Neural cell (in vitro differentiated cells): ENCODE data around the gene LZTS3. TPM values are rescaled to one million over a fixed set of nuclear protein-coding genes. Genes with fewer than 3 reads are reported as not detected.

Experiments used
- H2AFZ ChIP-seq: fragments of 200-600, 300-800 bp; sonication (generic), shearing (Covaris generic); 2 replicates; pipeline ENCODE4 v1.6.0; 2014; ENCODE audit warnings: low read depth, mild to moderate bottlenecking, antibody characterized with exemption, low read length, moderate library complexity
- H3F3A ChIP-seq: fragments of 200-600 bp; shearing (Covaris generic); 2 replicates; pipeline ENCODE4 v1.6.1; 2016; ENCODE audit warnings: mild to moderate bottlenecking, moderate library complexity, mixed read lengths, antibody characterized with exemption, low read length; ENCODE audit not compliant: insufficient read depth, poor library complexity, severe bottlenecking
- H3K27ac ChIP-seq: fragments of 200-600, 300-800 bp; sonication (generic), shearing (Covaris generic); 2 replicates; pipeline ENCODE4 v1.5.1; 2014; ENCODE audit warnings: mild to moderate bottlenecking, low read length, moderate library complexity
- H3K27me3 ChIP-seq: fragments of 300-800, 200-600 bp; sonication (generic), shearing (Covaris generic); 2 replicates; pipeline ENCODE4 v1.6.0; 2014; ENCODE audit warnings: mild to moderate bottlenecking, low read depth, low read length, moderate library complexity; ENCODE audit not compliant: insufficient read depth
- H3K36me3 ChIP-seq: fragments of 300-800, 200-600 bp; sonication (generic), shearing (Covaris generic); 2 replicates; pipeline ENCODE4 v1.5.1; 2014; ENCODE audit warnings: mild to moderate bottlenecking, antibody characterized with exemption, low read length, moderate library complexity; ENCODE audit not compliant: insufficient read depth
- H3K4me2 ChIP-seq: fragments of 300-800, 200-600 bp; sonication (generic), shearing (Covaris generic); 2 replicates; pipeline ENCODE4 v1.6.0; 2014; ENCODE audit warnings: mild to moderate bottlenecking, low read length
- H3K4me3 ChIP-seq: fragments of 300-800, 200-600 bp; sonication (generic), shearing (Covaris generic); 2 replicates; pipeline ENCODE4 v1.5.1; 2014; ENCODE audit warnings: mild to moderate bottlenecking, low read length, moderate library complexity
- H3K79me2 ChIP-seq: fragments of 200-600 bp; shearing (Covaris generic); replicated peaks from 2 replicates; pipeline ENCODE4 v1.6.0; 2014; ENCODE audit warnings: mild to moderate bottlenecking, low read length, moderate library complexity; ENCODE audit not compliant: insufficient read depth
- H3K9ac ChIP-seq: fragments of 300-800, 200-600 bp; sonication (generic), shearing (Covaris generic); 2 replicates; pipeline ENCODE4 v1.6.1; 2016; ENCODE audit warnings: mild to moderate bottlenecking, low read length, mixed read lengths
- H3K9me2 ChIP-seq: fragments of 200-600 bp; shearing (Covaris generic); 2 replicates; pipeline ENCODE4 v1.6.1; 2016; ENCODE audit warnings: mild to moderate bottlenecking, low read length, mixed read lengths; ENCODE audit not compliant: insufficient read depth
- H3K9me3 ChIP-seq: fragments of 200-600, 300-800 bp; sonication (generic), shearing (Covaris generic); 2 replicates; pipeline ENCODE4 v1.6.1; 2016; ENCODE audit warnings: mild to moderate bottlenecking, mixed run types, low read length, moderate library complexity, mixed read lengths
- H4K20me1 ChIP-seq: fragments of 200-600 bp; shearing (Covaris generic); 2 replicates; pipeline ENCODE4 v1.6.1; 2016; ENCODE audit warnings: mild to moderate bottlenecking, mixed run types; ENCODE audit not compliant: insufficient read depth
- EP300 ChIP-seq: fragments of 450-650 bp; conservative IDR thresholded peaks from 2 replicates; pipeline ENCODE4 v1.6.1; 2014; ENCODE audit warnings: antibody characterized with exemption, mild to moderate bottlenecking, moderate library complexity; ENCODE audit not compliant: poor library complexity, severe bottlenecking
- EZH2 ChIP-seq: fragments of 200-600, 300-800 bp; shearing (Covaris generic), sonication (generic); IDR thresholded peaks from 2 replicates; pipeline ENCODE4 v1.6.1; 2014; ENCODE audit warnings: antibody characterized with exemption, low read length, borderline replicate concordance, mild to moderate bottlenecking; ENCODE audit not compliant: insufficient read depth, poor library complexity, severe bottlenecking
- MXI1 ChIP-seq: fragments of 450-650 bp; conservative IDR thresholded peaks from 2 replicates; pipeline ENCODE4 v1.6.1; 2014; ENCODE audit warnings: antibody characterized with exemption, mild to moderate bottlenecking; ENCODE audit not compliant: poor library complexity, severe bottlenecking
- POLR2AphosphoS5 ChIP-seq: IDR thresholded peaks from 2 replicates; pipeline ENCODE4 v1.6.1; 2012
- RAD21 ChIP-seq: fragments of 450-650 bp; conservative IDR thresholded peaks from 2 replicates; pipeline ENCODE4 v1.6.1; 2014; ENCODE audit warnings: antibody characterized with exemption, mild to moderate bottlenecking, moderate library complexity
- SMC3 ChIP-seq: fragments of 450-650 bp; conservative IDR thresholded peaks from 2 replicates; pipeline ENCODE4 v1.6.1; 2014; ENCODE audit warnings: antibody characterized with exemption, mild to moderate bottlenecking, moderate library complexity; ENCODE audit not compliant: poor library complexity
- TAF1 ChIP-seq: IDR thresholded peaks from 2 replicates; pipeline ENCODE4 v1.6.1; 2012; ENCODE audit warnings: low read depth
- polyA plus RNA-seq: library from polyadenylated mRNA; depleted of rRNA; stranded (reverse); fragments of >200 nt; gene quantifications from 2 replicates; pipeline ENCODE4 v1.2.3, GENCODE V29; 2014
- TF ChIP-seq, protein P1 (sequence below): IDR thresholded peaks from 2 replicates; pipeline ENCODE4 v1.6.1; 2012; ENCODE audit warnings: borderline replicate concordance
- TF ChIP-seq, protein P2 (sequence below): fragments of 450-650 bp; IDR thresholded peaks from 2 replicates; pipeline ENCODE4 v1.5.1; 2014; ENCODE audit warnings: antibody characterized with exemption, mild to moderate bottlenecking, moderate library complexity; ENCODE audit not compliant: poor library complexity, severe bottlenecking

LZTS3 gene
- polyA plus RNA-seq, 1 donor from 2014 or later, result 33.8 TPM

DNA sequence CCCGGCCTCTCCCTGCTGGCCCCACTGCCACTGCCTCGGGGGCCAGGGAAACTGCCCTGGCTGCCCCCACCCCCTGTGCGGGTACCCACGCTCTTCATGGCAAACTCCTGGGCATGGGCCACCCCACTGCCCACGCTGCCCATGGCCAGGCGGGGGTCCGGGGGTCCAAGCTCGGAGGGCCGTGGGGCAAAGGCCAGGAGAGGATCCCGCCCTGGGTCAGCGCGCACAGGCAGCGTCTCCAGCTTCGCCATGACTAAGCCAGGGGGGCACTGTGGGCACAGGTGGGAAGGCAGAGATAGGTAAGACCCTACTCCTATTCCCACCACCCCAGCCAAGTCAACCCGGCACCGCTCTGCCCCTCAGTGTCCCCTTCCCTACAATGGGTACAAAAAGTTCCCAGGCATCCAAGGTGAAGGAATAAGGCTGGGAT lies 6.4 kb downstream of the LZTS3 start:
- Histone ChIP-seq H2AFZ (no peak overlapping the region), H3K9me2 (no peaks in the 10 kb centered on the region), H3K4me3 (no peak overlapping the region), H3K4me2 (no peak overlapping the region), H3F3A (no peaks in the 10 kb centered on the region), H3K27me3 (no peaks in the 10 kb centered on the region), H4K20me1 (no peaks in the 10 kb centered on the region), H3K9ac (no peak overlapping the region), H3K79me2 (no peaks in the 10 kb centered on the region), H3K27ac (no peak overlapping the region), H3K36me3 (no peaks in the 10 kb centered on the region), H3K9me3 (no peaks in the 10 kb centered on the region)
- TF ChIP-seq, protein P1, sequence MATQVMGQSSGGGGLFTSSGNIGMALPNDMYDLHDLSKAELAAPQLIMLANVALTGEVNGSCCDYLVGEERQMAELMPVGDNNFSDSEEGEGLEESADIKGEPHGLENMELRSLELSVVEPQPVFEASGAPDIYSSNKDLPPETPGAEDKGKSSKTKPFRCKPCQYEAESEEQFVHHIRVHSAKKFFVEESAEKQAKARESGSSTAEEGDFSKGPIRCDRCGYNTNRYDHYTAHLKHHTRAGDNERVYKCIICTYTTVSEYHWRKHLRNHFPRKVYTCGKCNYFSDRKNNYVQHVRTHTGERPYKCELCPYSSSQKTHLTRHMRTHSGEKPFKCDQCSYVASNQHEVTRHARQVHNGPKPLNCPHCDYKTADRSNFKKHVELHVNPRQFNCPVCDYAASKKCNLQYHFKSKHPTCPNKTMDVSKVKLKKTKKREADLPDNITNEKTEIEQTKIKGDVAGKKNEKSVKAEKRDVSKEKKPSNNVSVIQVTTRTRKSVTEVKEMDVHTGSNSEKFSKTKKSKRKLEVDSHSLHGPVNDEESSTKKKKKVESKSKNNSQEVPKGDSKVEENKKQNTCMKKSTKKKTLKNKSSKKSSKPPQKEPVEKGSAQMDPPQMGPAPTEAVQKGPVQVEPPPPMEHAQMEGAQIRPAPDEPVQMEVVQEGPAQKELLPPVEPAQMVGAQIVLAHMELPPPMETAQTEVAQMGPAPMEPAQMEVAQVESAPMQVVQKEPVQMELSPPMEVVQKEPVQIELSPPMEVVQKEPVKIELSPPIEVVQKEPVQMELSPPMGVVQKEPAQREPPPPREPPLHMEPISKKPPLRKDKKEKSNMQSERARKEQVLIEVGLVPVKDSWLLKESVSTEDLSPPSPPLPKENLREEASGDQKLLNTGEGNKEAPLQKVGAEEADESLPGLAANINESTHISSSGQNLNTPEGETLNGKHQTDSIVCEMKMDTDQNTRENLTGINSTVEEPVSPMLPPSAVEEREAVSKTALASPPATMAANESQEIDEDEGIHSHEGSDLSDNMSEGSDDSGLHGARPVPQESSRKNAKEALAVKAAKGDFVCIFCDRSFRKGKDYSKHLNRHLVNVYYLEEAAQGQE, result no peak
- TF ChIP-seq RAD21, result no peak
- no peak for TF ChIP-seq POLR2AphosphoS5
- TF ChIP-seq EZH2, result no peak
- no peak for TF ChIP-seq MXI1
- no peak for TF ChIP-seq SMC3
- TF ChIP-seq, protein P2, sequence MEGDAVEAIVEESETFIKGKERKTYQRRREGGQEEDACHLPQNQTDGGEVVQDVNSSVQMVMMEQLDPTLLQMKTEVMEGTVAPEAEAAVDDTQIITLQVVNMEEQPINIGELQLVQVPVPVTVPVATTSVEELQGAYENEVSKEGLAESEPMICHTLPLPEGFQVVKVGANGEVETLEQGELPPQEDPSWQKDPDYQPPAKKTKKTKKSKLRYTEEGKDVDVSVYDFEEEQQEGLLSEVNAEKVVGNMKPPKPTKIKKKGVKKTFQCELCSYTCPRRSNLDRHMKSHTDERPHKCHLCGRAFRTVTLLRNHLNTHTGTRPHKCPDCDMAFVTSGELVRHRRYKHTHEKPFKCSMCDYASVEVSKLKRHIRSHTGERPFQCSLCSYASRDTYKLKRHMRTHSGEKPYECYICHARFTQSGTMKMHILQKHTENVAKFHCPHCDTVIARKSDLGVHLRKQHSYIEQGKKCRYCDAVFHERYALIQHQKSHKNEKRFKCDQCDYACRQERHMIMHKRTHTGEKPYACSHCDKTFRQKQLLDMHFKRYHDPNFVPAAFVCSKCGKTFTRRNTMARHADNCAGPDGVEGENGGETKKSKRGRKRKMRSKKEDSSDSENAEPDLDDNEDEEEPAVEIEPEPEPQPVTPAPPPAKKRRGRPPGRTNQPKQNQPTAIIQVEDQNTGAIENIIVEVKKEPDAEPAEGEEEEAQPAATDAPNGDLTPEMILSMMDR, result no peak
- no peak for TF ChIP-seq TAF1
- TF ChIP-seq EP300, result no peak

DNA sequence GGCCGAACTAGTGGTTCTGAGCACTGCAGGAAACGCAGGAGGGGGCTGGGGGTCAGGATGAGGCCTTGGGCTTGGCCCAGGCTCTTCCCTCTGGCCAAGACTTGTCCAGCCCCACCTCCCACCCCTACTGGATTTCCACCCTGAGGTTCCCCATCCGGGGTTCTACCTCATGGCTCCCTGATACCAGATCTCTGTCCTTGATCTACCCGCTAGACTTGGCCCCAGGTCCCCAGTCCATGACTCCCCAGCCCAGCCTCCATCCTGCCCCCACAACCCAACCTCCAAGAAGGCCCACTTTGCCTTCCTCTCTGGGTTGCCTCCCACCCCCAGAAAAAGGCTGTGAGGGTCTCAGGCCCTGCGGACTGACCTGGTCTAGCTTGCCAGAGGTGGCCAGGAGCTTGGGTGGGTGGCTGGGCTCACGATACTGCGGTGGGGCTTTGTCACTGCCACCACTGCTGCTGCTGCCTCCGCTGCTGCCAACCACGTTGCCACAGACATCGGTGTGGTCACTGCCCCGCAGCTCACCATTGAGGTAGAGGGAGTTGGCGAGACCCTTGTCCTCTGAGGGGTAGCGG lies 6.9 kb downstream of the LZTS3 start:
- Histone ChIP-seq H3K9me2 (no peaks in the 10 kb centered on the region), H2AFZ (no peak overlapping the region), H3K4me2 (no peak overlapping the region), H3K36me3 (no peaks in the 10 kb centered on the region), H3K27ac (no peak overlapping the region), H4K20me1 (no peaks in the 10 kb centered on the region), H3K79me2 (no peaks in the 10 kb centered on the region), H3K9me3 (no peaks in the 10 kb centered on the region), H3K9ac (no peak overlapping the region), H3K27me3 (no peaks in the 10 kb centered on the region), H3K4me3 (no peak overlapping the region), H3F3A (no peaks in the 10 kb centered on the region)
- no peak for TF ChIP-seq SMC3
- TF ChIP-seq EZH2, result no peak
- TF ChIP-seq RAD21, result no peak
- TF ChIP-seq POLR2AphosphoS5, result no peak
- no peak for TF ChIP-seq EP300
- TF ChIP-seq, protein P2, result no peak
- TF ChIP-seq TAF1, result no peak
- TF ChIP-seq, protein P1, result no peak
- no peak for TF ChIP-seq MXI1
